Adrenal gland (tissue), 5 donors: ENCODE results near the gene NMT1.

Experiments
- POLR2A ChIP-seq, 2 donors: fragments of 450-650 bp; IDR thresholded peaks; one replicate each; pipeline ENCODE4 v1.6.1; 2017; ENCODE audit warnings: antibody characterized with exemption in 2 of 2, mild to moderate bottlenecking in 2 of 2, moderate library complexity in 1 of 2
- TF ChIP-seq, protein P1 (sequence below), 6 experiments: fragments of 450-650 bp in 4 of 6; fragments of 200-600 bp in 2 of 6; sonication (generic) in 1 of 6; IDR thresholded peaks; 1 replicate in 5 of 6; 2 replicates in 1 of 6; pipeline versions ENCODE4 v1.5.1 to v1.8.0; 2016 to 2021; ENCODE audit warnings: antibody characterized with exemption in 6 of 6, mild to moderate bottlenecking in 2 of 6, moderate library complexity in 1 of 6
- donor health status: DM: no; HTN: no; CAD: no.

DNA sequence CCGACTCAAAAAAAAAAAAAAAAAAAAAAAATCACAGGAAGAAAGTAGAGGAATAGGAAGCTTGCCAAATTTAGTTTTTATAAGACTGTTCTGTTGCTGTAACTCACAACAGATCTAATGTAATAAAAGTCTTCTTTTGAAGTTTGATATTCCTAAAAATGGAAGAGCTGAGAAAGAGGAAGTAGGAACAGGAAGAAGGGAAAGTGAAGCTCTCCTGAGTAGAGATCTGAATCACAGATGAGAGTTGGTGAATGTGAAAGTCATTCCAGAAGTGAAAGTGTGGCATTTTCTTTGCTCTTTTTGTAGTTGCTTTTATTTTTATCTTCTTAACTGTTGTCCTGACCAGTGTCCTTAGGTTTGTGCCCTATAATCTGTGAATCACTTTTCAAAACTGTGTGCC lies 2.1 kb downstream of the NMT1 start:
- TF ChIP-seq, protein P1, sequence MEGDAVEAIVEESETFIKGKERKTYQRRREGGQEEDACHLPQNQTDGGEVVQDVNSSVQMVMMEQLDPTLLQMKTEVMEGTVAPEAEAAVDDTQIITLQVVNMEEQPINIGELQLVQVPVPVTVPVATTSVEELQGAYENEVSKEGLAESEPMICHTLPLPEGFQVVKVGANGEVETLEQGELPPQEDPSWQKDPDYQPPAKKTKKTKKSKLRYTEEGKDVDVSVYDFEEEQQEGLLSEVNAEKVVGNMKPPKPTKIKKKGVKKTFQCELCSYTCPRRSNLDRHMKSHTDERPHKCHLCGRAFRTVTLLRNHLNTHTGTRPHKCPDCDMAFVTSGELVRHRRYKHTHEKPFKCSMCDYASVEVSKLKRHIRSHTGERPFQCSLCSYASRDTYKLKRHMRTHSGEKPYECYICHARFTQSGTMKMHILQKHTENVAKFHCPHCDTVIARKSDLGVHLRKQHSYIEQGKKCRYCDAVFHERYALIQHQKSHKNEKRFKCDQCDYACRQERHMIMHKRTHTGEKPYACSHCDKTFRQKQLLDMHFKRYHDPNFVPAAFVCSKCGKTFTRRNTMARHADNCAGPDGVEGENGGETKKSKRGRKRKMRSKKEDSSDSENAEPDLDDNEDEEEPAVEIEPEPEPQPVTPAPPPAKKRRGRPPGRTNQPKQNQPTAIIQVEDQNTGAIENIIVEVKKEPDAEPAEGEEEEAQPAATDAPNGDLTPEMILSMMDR (IDR thresholded peaks at IDR 0.05), result no peak
- no peak for TF ChIP-seq POLR2A (IDR thresholded peaks at IDR 0.05)
